Measurements from ENCODE around the gene POLDIP2.

The POLDIP2 gene

GRCh38 chr17:28390563-28390962 lies 33.2 kb upstream of the POLDIP2 start:
- DNase-seq (ENCODE audit: low read depth) = no peak

- no peak for DNase-seq (ENCODE audit: low read depth)
These were observed 32.8 kb upstream of the POLDIP2 start for GRCh38 chr17:28390141-28390540.

DNA sequence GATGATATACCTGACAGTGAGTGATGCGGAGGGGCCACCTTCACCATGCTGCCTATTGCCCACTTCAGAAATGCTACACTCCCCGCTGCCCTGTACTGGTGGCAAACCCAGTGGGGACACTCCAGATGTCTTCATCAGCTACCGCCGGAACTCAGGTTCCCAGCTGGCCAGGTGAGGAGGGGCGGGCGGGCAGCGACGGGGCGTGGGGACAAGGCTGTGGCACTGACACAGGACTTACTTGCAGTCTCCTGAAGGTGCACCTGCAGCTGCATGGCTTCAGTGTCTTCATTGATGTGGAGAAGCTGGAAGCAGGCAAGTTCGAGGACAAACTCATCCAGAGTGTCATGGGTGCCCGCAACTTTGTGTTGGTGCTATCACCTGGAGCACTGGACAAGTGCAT lies 30.8 kb upstream of the POLDIP2 start:
- DNase-seq (ENCODE audit: low read depth) = no peak

DNA sequence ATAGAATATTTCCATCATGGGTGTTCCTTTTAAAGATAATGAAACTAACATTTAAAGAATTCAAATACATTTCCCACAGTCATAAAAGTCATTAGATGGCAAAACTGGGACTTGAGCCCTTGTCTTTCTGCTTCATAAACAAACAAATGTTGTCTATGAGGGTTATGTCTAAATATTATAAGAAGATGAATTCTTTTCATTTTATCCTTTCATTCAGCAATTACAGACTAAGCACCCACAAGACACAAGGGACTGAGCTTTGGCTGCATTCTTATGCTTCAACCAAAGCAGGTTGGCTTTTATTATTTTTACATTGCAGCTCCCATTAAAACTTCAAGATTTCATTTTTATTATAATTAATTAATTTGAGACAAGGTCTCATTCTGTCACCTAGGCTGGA lies 29.1 kb upstream of the POLDIP2 start:
- no peak for DNase-seq (ENCODE audit: low read depth)

GRCh38 chr17:28385406-28385805 lies 28.1 kb upstream of the POLDIP2 start:
- DNase-seq (ENCODE audit: low read depth) = no peak

- DNase-seq (ENCODE audit: low read depth) = no peak
These were observed 27.7 kb upstream of the POLDIP2 start for GRCh38 chr17:28385037-28385400.

DNA sequence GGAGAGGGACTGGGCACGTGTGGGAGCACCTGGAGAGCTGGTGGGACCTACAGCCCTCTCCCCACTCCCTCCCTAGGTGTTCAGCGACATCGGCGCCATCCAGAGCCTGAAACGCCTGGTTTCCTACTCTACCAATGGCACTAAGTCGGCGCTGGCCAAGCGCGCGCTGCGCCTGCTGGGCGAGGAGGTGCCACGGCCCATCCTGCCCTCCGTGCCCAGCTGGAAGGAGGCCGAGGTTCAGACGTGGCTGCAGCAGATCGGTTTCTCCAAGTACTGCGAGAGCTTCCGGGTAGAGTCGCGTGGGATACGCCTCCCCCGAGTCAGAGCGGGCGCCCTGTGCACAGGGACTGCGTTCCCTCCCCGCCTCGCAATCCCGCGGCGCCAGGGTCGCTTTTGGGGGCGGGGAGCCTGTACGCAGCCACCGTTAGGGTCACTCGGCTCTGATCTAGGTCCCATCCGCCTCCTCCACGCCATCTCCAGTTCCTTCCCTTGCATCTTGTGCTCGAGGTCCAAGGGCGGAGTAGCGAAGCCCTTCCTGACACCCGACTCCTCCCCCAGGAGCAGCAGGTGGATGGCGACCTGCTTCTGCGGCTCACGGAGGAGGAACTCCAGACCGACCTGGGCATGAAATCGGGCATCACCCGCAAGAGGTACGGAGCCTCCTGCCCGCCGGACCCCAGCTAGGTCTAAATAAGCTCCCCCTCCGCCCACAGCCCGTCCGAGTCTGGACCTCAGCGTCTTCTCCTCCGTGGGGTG lies 27.1 kb upstream of the POLDIP2 start:
- peak; percentile 30 for DNase-seq (ENCODE audit: low read depth)

GRCh38 chr17:28381141-28381825 lies 24.0 kb upstream of the POLDIP2 start:
- DNase-seq (ENCODE audit: low read depth) = no peak

DNA sequence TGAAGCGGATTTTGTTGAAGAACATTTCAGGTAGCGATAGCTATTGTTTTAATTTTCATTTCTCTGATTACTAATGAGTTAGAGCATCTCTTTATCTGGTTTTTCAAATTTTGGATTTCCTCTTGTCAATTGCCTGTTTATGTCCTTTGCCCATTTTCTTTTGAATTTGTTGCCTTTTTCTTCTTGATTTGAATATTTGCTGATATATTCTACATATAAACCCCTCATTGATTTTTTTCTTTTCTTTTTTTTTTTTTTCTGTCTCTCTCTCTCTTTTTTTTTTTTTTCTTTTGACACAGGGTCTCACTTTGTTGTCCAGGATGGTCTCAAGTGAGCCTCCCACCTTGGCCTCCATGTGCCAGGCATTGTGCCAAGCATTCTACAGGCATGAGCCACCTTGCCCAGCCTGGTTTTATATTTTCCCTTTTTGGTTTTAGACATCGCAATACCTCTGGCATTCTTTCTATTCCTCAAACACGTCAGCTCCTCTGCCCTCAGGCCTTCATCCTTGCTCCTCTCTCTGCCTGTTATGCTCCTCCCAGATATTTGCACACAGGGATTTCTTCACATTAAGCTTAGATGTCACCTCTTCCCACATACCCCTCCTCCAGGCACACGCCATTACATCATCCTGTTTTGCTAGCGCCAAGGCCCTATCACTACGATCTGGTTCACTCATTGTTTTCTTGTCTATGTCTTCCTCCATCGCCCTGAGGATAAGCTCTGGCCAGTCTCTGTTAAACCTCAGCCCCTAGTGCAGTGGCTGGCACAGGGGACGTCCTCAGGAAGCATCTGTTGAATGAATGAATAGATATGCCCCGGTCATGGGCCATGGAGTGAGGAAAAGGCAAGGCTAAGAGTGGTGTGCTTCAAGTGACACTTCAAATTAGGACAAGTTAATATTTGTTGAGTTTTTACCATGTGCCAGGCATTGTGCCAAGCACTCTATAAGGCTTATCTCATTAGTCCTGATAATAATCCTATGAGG lies 22.8 kb upstream of the POLDIP2 start:
- DNase-seq (ENCODE audit: low read depth) = no peak

DNA sequence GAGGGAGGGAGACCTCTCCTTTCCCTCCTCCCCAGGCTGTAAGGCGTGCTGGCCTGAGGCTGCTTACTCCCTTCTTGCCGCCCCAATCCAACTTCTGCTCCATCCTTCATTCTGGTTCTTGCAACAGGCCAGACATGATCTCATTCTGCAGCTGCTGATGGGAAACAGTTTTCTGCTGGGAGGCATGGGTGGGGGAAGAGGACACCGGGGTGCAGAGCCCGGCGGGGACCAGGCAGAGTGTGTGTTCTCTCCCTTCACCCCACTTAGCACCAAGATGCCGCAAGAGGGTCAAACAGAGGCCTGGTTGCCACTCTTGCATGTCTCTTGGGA lies 15.6 kb upstream of the POLDIP2 start:
- DNase-seq (ENCODE audit: low read depth) = no peak

GRCh38 chr17:28372203-28372944 lies 15.0 kb upstream of the POLDIP2 start:
- no peak for DNase-seq (ENCODE audit: low read depth)

- peak; percentile 60 for DNase-seq (ENCODE audit: low read depth)
These were observed 14.2 kb upstream of the POLDIP2 start, which contains the start of gene SARM1 for GRCh38 chr17:28371245-28372202. TSS of gene SARM1 (plus strand) at chr17:28371694. CDS start at chr17:28372033, 339 bp downstream.

DNA sequence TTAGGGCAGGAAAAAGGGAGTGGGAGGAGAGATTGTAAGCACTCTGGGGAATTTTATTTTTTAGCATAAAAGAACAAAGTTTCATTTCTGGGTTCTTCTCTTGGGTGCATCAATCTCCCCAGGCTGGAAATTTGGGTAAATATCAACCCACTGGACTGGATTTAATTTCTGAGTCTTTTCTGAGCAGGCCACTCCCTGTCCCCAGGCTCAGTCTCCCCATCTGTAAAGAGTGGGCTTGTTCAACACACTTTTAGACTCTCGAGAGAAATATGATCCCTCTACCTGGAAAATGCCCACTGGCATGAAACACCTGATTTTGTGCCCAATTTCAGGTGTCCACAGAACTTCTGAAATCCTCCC lies 13.4 kb upstream of the POLDIP2 start:
- no peak for DNase-seq (ENCODE audit: low read depth)

DNA sequence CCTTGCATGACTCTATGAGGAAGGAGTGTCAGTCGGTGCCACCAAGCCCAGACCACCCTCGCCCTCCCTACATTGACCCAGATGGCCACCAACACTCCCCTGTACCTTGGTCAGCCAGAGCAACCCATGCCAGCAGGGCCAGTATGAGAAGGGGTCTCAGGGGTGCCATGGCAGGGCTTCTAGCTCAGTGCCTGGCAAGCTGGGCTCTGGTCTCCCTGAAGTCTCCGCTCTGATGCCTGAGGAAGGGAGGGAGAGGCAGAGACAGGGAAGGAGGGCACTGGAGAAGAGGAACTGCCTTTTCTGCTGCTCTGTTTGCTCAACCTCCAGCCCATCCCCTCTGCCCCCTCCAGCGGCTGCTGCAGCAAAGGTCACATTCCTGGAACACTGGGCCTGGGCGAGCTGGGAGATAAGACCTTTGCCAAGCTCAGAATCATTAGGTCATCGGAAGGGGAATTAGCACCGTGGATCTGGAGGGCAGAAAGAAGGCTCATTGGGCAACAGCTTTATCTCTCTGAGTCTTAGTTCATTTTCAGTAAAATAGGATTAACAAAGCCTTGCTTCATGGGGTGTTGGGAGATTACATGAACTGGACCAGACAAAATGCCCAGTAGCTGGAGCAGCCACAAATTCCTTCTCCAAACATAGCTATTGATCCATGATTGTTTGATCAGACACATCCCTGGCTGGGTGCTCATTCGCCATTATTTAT lies 12.9 kb upstream of the POLDIP2 start, which contains the start of gene VTN:
Gene VTN (minus strand): TSS at position 273 of the 709 bp plus-strand sequence. CDS start 104 bp downstream, at position 169.
- DNase-seq (ENCODE audit: low read depth) = no peak

DNA sequence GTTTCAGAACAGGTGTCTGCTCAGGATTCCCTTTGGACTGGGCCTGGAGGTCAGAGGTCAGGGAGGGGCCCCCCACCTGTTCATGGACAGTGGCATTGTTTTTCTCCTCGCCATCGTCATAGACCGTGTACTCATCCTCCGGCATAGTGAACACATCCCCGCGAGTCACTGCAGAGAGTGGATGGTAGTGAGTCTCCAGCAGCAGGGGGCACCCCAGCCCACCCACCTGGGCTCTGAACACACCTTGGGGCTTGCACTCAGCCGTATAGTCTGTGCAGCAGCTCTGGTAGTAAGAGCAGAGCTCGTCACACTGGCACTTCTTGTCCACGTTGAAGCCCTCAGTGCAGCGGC lies 12.3 kb upstream of the POLDIP2 start:
- DNase-seq (ENCODE audit: low read depth) = no peak

GRCh38 chr17:28368915-28369683 lies 11.8 kb upstream of the POLDIP2 start:
- DNase-seq (ENCODE audit: low read depth) = no peak

- no peak for DNase-seq (ENCODE audit: low read depth)
These were observed 11.0 kb upstream of the POLDIP2 start for GRCh38 chr17:28368306-28368831.

GRCh38 chr17:28367641-28368305 lies 10.4 kb upstream of the POLDIP2 start:
- DNase-seq (ENCODE audit: low read depth) = no peak
